NCI-H2029 treated with DMSO at 0.1 percent for 48 hours (cell line): ENCODE measurements around the gene HPRT1.

Experiments
- DNase-seq: peaks from one replicate; lab custom pipeline; 2025; lab: John Stamatoyannopoulos, UW

The HPRT1 gene

GRCh38 chrX:134544135-134544512, 84.2 kb downstream of the HPRT1 start:
- no peak for DNase-seq

GRCh38 chrX:134544513-134545151, 84.7 kb downstream of the HPRT1 start:
- no peak for DNase-seq

DNA sequence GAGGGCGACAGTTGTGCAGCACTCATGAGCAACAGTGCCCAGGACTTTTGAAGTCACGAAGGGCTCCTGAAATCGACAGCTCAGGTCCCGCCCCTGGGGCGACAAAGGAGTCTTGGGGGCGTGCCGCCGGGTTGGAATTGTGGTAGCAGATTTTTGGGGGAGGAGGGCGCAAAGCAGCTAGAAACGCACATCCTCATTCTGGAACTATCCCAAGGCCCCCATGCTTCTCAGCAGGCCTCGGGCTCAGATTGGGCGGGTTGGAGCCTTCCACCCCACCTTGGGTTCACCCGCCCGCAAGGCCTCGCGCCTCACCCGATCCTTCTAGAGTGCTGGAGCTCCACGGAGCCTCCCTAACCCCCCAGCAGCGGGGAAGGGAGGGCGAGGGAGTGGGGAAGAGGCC, 85.5 kb downstream of the HPRT1 start:
- no peak for DNase-seq

GRCh38 chrX:134546187-134546586, 86.2 kb downstream of the HPRT1 start:
- DNase-seq: no peak

DNA sequence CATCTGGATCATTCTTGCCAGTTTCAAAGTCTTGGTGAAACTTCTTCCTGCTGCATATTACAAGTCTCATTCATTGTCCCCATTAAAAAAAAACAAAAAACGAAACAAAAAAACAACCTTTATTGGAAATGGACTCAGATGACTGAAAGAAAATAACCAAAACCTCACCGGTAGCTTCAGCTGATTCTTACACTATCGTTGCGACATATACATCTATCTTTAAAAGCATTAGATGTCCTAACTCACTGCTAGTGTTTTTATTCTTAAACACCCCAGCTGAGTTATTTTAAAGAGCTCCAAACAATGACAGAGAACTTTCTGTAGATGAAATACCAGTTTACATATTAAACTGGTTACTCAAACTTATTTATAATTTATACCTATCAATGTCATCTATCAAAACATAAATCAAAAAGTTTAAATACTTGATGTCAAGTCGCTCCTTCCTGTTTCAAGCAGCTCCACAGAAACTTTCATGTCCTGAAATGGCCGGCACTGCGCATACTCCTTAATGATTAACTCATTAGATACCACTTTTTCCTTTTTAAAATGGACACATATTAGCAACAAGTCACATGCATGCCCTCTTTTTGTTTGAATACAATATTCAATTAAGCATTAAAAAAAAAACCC, 87.2 kb downstream of the HPRT1 start:
- no peak for DNase-seq

DNA sequence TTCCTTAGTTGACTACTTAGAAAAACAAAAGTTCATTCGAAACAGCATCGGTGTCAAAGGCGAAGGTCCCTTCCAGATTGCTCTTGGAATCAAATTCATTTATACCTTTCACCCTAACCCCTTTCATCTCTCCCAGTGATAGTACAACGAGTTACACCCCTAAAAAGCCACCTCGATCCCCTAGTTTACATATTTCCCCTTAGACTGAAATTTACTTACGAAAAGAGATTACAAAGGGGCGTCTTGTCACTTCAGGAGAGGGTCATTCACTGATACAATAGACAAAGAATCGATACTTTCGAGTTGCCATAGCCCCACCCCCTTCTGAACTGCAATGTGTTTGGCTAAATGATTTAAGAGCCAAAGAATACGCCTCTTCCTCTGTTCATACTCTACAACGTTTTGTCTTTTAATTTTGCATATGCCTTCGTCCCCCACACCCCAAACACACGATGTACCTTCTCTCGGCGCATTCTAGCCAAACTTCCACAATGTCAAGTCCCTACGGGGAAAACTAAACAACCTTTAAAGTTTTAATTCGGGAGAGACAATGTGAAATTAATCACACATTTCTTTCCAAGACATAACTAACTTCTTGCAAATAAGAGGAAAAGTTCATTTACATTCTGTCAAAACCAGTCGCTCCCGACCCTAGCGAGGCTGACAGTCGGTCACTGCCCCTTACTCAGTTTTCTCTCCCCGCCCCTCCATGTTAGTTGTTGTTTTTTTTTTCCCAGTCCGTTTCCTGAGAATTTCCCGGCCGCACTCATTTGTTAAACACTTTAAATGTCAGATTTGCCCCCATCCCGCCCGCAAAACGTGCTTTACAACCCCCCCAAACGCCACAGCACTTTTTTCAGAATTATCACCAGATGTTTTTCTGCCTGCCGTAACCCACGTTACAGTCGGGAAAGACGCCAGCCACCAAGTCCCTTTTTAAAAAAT, 88.6 kb downstream of the HPRT1 start:
- no peak for DNase-seq
